Activated CD4-positive, CD25-positive, alpha-beta regulatory T cell treated with anti-CD3 and anti-CD28 coated beads, Interleukin-2, amount 50 U/mL, for 72 hours (primary cell): Measurements from ENCODE around the gene WWTR1.

ENCODE experiments used
- DNase-seq: peaks from one replicate; pipeline ENCODE4 v3.0.0; 2021

Gene WWTR1

DNA sequence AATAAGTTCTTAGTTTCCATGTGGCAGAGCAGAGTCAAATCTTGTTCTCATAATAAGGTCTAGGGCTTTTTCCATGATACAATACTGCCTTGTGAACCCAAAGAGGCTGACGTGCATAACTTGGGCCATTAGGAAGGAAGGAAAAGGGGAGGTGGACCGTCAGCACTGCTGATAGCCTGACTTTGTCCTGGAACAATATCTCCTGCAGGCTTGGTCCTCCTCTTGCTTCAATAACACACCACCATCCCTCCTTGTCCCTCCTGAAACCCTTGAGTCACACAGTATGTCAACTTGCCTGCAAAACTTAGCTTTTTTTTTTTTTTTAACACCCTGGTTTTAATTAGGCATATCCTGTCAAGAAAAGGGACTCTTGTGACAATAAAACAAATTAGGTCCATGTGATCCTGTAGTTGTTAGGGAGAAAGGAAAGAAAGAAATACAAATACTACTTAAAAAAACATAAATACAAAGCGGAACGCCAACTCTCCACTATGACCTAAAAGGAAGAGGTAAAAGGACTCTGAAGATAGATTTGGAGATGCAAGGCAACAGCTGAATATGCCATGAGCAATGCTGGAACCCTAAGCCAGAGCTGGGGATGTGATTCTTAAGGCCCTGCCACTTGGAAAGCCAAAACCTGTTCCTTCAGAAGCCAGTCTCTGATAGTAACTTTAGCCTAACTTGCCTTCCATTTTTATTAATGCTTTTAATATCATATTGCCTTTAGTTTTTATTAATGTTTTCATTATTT, 67.0 kb downstream of the WWTR1 start:
- no peak for DNase-seq

DNA sequence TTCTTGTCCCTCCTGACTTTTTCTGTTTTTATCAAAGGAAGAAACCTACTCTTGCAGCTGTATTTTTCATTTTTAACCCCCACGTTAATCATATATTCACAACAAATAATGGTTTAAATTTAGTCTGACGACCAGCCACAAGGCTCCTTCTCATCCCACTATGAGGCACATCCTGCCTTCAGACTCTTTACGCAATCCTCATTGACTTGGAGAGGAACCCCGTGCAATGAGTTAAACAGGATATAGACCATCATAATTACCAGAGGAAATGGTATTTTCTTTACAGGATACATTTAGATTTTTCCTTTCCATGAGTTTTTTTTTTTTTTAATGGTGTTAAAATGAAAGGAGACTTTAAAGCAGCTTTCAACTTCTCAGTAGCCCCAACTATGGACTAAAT, 68.5 kb downstream of the WWTR1 start:
- no peak for DNase-seq

DNA sequence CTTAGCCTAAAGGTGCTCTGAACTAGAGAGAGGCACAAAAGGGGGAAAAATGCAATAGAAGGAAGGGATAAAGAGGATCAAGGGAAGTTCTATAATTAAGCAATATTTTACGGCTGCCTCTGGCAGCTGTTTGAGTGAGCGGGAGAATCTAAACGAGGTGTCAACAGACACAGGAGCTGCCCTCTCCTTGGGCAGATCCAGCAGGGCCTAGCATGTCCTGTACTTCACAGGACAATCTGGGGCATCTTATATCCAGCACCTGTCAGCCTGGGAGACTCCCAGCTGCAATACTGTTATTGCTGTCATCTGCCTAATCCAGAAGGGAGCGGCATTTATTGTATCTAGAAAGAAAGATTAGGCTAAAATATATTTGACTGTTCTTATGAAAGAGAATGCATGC, 68.9 kb downstream of the WWTR1 start:
- no peak for DNase-seq

GRCh38 chr3:149587383-149587782, 70.4 kb downstream of the WWTR1 start:
- no peak for DNase-seq

DNA sequence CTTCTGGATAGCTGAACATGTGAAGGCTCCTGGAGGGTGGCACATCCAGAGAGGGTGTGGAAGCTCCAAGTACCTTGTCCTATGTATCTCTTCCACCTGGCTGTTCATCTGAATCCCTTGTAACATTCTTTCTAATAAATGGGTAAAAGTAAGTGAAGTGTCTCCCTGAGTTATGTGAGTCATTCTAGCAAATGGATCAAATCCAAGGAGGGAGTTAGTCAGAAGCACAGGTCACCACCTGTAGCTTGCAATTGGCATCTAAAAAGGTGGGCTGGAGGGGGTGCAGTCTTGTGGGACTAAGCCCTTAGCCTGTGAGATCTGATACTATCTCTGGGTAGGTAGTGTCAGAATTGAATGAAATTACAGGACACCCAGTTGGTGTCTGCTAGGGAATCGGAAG, 71.0 kb downstream of the WWTR1 start:
- no peak for DNase-seq

DNA sequence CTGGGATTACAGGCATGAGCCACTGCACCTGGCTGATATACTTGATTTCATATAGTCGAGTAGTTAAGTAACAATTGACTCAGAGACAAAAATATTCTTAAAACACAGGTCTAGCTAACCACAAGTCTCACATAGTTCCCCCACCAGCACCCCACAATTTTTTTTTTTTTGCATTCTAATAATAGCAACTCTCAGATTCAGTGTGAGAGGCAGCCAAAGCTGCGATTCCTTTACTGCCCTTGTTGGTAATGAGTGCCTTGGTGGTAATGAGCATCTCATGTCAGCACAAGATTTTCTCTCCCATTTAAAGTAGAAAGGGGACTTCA, 72.5 kb downstream of the WWTR1 start:
- no peak for DNase-seq

- DNase-seq, result no peak
These were observed 73.7 kb downstream of the WWTR1 start for GRCh38 chr3:149583921-149584635.

DNA sequence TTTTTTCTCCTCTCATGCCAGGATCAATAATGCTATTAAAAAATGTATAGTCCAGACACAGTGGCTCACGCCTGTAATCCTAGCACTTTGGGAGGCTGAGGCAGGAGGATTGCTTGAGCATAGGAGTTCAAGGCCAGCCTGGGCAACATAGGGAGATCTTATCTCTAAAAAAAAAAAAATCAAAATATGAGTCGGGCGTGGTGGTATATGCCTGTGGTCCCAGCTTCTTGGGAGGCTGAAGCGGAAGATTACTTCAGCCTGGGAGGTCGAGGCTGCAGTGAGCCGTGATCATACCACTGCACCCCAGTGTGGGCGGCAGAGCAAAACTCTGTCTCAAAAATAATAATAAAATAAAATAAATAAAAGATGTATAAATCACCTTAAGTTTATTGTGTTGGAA, 75.4 kb downstream of the WWTR1 start:
- no peak for DNase-seq

DNA sequence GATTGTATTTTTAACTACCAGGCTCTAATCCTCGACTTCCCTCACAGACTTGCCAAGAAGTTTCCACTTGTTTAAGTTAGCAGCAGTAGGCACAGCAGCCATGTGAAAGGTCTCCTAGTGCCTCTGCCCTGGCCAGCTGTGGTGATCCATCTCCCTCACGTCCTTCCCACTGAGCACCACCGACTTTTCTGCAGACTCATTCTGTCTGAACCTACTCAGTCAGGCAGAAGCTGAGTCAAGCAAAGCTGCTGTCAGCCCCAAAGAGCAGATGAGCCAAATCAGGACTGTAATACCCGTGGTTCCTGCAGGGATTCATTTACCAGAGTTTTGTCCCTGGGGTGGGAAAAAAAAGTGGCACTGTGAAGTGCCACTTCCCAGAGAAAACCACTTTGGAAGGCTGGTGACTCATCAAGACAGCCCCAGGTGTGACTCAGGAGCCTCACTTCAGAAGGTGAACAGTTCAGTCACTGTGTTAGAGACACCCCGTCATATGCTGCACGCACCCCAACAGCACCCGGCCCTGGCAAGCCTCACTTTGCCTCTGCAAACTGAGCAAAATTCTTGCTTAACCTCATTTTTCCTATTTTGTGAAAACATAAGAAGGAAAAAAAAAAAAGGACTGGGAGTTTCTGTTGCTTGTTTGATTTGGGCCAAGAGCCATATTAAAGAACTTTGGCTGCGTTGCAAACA, 76.0 kb downstream of the WWTR1 start:
- DNase-seq, result no peak

DNA sequence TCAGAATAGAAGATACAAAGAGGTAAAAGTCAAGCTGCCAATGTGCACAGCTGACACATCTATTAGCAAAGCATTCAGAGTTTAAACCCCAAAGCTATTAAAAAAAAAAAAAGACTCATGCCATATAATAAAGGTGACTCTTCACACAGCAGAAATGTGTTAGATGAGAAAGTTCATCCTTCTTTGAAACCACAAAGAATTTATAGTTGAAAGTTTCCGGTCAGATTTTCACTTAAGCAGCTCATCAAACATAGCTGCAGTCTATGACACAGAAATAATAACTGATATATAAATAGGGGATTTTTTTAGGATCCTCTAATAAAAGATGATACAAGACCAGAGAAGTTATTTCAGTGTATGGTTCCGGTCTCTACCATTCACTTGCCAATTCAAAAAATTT, 76.6 kb downstream of the WWTR1 start:
- no peak for DNase-seq

DNA sequence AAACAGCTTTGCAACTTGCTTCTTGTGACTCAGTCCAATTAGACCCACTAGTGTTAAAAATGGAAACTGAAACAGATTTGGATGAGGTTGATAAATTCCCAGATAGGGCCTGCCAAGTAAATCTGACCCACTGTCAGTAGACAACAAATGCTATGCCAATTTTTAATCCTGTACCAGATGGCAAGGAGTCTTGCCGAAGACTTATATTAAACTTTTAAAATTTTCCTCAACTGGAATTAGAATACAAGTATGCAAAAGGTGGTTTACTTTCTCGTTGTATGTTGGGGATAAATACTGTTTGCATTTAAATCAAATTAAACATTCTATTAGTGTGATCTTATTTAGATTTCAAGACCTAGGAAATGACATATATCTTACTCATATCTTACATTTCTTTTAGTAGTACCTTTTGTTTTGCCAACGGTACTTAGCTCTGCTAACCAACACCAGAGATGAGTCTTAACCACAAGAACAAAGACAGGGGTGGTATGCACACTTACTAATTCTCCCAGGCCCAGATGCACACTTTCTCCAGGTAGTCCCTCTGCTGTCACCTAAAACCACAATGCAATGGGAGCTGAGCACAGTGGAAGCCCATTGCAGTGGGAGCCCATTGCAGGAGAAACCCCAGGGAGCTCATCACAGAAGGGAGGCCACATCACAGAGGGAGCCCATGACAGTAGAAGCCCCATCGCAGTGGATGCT, 77.8 kb downstream of the WWTR1 start:
- DNase-seq, result no peak

GRCh38 chr3:149579161-149579560, 78.7 kb downstream of the WWTR1 start:
- no peak for DNase-seq

DNA sequence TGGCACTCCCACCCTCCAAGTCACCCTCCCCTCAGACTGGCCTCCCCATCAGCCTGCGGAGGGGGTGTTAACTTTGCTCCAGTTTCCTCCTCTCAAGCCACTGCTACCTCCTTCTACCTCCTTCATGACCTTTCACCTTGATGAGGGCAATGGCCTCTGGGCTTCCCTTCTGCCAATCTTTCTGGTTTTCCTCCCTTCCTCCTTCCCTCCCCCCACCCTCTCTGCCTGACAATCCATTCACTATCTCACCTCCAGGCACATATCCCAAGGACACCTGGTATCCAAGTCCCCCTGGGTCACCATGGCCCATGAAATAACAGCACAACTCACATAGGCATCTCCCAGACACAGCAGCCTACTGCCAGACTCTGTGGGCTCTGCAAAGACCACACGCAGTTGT, 80.0 kb downstream of the WWTR1 start:
- DNase-seq, result no peak

DNA sequence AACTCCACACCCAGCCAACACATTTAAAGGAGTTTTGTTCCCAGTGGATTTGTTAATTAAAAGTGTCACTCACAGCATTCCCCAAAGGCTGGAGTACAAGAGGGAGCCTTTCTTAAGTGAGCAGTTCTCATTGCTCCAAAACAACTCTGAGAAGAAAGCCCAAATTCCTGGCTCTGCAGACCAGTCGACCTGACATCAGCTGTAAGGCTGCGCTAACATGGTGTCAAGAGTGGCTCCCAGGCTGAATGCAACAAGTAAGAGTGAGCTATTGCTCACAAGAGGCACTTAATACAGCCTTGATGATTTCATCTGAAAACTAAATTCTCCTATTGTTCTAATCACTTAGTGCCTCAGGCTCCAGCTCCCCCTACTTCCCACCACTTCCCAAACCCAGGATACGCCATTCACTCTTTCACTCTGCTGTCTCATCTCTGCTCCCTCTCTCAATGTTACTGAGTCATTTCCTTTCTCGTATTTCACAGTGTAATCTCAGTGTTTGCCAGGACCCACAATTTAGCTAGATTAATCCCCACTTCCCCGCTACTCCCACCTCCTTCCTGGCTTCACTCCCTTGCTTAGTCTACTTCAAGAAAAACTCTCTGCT, 81.8 kb downstream of the WWTR1 start:
- DNase-seq, result no peak

GRCh38 chr3:149575213-149575960, 82.4 kb downstream of the WWTR1 start:
- no peak for DNase-seq

- no peak for DNase-seq
These were observed 84.9 kb downstream of the WWTR1 start for GRCh38 chr3:149572796-149573414.

GRCh38 chr3:149571381-149571780, 86.4 kb downstream of the WWTR1 start:
- DNase-seq, result no peak

DNA sequence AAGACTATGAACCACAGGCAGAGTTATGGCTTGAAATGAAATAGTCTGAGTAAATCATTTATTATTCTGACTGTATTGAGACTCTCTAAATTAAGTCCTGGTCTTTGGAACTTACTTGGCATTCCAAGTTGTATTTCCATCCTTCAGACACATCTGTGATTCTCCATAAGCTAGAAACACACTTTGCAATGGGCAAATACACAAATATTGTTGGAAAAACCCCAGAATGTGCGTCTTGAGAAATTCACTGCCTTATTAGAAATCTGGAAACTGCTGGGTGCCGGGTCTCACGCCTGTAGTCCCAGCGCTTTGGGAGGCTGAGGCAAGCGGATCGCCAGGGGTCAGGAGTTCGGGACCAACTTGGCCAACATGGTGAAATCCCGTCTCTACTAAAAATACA, 87.8 kb downstream of the WWTR1 start:
- no peak for DNase-seq

DNA sequence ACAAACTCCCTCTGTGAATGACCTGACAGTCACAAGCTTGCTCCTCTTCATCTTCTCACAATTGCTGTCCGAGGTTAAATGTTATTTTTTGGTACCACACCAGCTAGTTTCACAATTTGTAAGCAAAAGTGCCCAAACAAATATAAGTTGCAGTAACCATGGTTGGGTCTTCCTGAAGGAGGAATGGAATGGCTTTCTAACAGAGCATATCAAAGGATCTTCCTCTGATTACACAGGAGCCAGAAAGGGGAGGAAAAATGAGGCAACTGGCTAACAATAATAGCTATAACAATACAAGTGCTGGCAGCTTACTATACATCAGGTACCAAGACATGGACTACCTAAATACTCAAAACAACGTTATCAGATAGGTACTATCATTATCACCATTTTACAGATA, 90.4 kb downstream of the WWTR1 start:
- no peak for DNase-seq

GRCh38 chr3:149566292-149566975, 91.4 kb downstream of the WWTR1 start:
- no peak for DNase-seq

- no peak for DNase-seq
These were observed 93.7 kb downstream of the WWTR1 start for GRCh38 chr3:149564079-149564478.
